NCI-H526 treated with DMSO at 0.1 percent for 48 hours (cell line): ENCODE results near the gene CHRNA3.
A peak's percentile ranks its signal among the peaks of the same experiment; 100 is the strongest.

ENCODE experiments used
- DNase-seq: peaks from one replicate; lab custom pipeline; 2025; lab: John Stamatoyannopoulos, UW

Gene CHRNA3

GRCh38 chr15:78620527-78621421 lies at the start of gene CHRNA3:
Gene CHRNA3, minus strand, starts transcription at chr15:78620996. Its CDS starts 202 bp downstream, at chr15:78620794.
- DNase-seq: peak; percentile 6

- no peak for DNase-seq
Observed at GRCh38 chr15:78668987-78669386, 48.2 kb upstream of the CHRNA3 start.

GRCh38 chr15:78667578-78668236 lies 46.9 kb upstream of the CHRNA3 start:
- DNase-seq: no peak

- no peak for DNase-seq
Observed at GRCh38 chr15:78666010-78666409, 45.2 kb upstream of the CHRNA3 start.

GRCh38 chr15:78663703-78664102 lies 42.9 kb upstream of the CHRNA3 start:
- no peak for DNase-seq

GRCh38 chr15:78662028-78662427 lies 41.2 kb upstream of the CHRNA3 start:
- DNase-seq: no peak

GRCh38 chr15:78661001-78661400 lies 40.2 kb upstream of the CHRNA3 start:
- no peak for DNase-seq

- no peak for DNase-seq
Observed at GRCh38 chr15:78660584-78660983, 39.8 kb upstream of the CHRNA3 start.

GRCh38 chr15:78658823-78659222 lies 38.0 kb upstream of the CHRNA3 start:
- no peak for DNase-seq

GRCh38 chr15:78654272-78654671 lies 33.5 kb upstream of the CHRNA3 start:
- no peak for DNase-seq

GRCh38 chr15:78651930-78652615 lies 31.3 kb upstream of the CHRNA3 start:
- no peak for DNase-seq

GRCh38 chr15:78651007-78651406 lies 30.2 kb upstream of the CHRNA3 start:
- DNase-seq: no peak

- no peak for DNase-seq
Observed at GRCh38 chr15:78650022-78650421, 29.2 kb upstream of the CHRNA3 start.

GRCh38 chr15:78645009-78645408 lies 24.2 kb upstream of the CHRNA3 start:
- no peak for DNase-seq

- DNase-seq: no peak
Observed at GRCh38 chr15:78642331-78642730, 21.5 kb upstream of the CHRNA3 start.

GRCh38 chr15:78641749-78642275 lies 21.0 kb upstream of the CHRNA3 start:
- no peak for DNase-seq

- no peak for DNase-seq
Observed at GRCh38 chr15:78641102-78641748, 20.4 kb upstream of the CHRNA3 start, which contains the start of gene CHRNB4. Gene CHRNB4, minus strand, starts transcription at chr15:78641210. Its CDS starts 77 bp downstream, at chr15:78641133.

- no peak for DNase-seq
Observed at GRCh38 chr15:78640527-78641101, 19.8 kb upstream of the CHRNA3 start.

GRCh38 chr15:78638658-78639314 lies 18.0 kb upstream of the CHRNA3 start:
- DNase-seq: peak; percentile 36

GRCh38 chr15:78637776-78638435 lies 17.1 kb upstream of the CHRNA3 start:
- no peak for DNase-seq
